Stimulated activated CD4-positive, alpha-beta T cell treated with anti-CD3 and anti-CD28 coated beads, Interleukin-1b, Interleukin-23, amount 100 ng/mL, for 48 hours (primary cell): ENCODE results near the gene HLA-DRA.

Source experiments
- DNase-seq: peaks from one replicate; pipeline ENCODE4 v3.0.0-alpha.2; 2020

The HLA-DRA gene

DNA sequence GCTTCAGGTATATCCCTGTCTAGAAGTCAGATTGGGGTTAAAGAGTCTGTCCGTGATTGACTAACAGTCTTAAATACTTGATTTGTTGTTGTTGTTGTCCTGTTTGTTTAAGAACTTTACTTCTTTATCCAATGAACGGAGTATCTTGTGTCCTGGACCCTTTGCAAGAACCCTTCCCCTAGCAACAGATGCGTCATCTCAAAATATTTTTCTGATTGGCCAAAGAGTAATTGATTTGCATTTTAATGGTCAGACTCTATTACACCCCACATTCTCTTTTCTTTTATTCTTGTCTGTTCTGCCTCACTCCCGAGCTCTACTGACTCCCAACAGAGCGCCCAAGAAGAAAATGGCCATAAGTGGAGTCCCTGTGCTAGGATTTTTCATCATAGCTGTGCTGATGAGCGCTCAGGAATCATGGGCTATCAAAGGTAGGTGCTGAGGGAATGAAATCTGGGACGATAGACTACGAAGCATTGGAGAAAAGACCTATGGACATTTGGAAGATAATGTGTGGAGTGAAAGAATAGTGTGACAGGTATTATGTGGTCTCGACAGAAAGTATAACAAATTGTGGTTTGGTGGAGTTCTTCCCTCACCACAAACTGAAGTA is at the start of gene HLA-DRA:
Gene HLA-DRA (plus strand): TSS at position 286 of the 613 bp plus-strand sequence. CDS start 64 bp downstream, at position 350.
- no peak for DNase-seq

GRCh38 chr6:32391505-32391904 is 48.2 kb upstream of the HLA-DRA start:
- no peak for DNase-seq

DNA sequence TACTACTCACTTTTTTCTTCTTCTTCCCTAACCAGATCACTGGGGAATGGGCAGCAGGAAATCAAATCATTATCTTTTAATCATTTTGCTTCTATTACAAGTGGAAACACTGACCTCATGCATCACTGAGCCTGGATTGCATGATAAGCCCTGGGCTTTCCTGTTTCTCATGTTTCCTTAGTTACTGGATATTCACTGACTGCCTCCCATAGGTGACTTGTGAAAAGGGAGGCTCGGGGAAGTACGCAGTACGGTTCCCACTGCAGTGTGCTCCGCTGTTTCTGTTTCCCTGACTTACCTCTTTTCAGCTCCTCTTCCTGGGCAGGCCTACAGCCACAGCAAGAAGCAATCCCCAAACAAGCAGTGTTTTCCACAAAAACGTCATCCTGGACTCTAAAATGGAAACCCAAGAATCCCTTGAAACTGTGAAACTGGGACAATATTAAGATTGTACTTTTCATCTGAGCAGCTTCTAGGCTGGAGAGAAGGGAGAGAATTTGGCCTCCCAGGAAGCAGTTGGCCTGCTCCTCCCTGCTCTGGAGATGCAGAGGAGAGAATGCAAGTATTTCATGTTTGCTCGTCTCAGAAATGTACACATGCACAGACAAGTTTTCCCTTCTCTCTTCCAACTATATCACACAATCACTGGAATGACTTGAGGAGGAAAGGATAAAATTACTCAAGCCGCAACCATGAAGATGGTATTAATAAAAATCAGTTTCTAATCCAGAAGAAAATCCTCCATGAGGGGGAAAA is 45.8 kb upstream of the HLA-DRA start:
- no peak for DNase-seq

DNA sequence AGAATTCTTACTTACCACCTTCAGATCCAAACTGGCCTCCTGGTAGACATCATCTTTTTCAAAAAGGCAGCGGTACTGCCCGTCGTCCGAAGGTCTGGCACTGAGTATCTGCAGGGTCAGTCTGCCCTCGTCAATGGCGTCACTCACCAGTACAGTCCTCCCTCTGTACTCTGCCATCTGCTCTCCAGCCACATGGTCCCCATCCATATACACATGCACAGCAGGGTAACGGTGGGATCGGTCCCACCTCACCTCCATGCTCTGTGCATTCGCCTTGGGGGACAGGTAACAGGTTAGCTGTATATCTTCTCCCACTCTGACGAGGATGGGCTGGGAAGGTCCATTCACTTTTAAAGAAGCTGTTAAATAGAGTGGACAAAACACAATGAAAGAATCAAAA is 43.7 kb upstream of the HLA-DRA start:
- DNase-seq = no peak

DNA sequence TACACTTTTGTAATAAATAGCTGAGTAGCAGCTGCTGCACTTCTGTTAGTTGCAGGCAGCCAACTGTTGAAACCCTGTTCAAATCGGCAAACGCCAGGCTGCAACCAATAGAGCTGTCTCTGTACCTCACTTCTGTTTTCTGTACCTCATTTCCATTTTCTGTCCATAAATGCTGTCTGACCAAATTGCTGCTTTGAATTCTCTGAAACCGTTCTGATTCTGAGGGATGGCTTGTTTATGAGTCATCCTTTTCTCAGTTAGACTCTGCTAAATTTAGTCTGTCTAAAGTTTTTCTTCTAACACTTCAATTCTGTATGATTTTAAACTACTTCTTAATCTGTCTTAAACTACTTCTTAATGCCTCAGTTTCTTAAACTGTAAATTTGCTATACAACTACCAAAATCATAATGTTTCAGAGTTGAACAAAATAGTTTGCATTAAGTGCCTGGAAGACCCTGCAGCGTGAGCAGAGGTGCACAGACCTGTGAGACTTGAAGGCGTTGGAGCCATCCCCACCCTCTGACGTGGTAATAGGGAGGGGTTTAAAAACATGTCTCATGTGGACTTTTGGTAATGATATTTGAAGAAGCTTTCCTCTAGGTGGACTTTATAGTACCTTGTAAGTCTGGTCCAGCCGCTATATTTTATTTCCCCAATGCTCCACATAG is 42.3 kb upstream of the HLA-DRA start:
- no peak for DNase-seq

DNA sequence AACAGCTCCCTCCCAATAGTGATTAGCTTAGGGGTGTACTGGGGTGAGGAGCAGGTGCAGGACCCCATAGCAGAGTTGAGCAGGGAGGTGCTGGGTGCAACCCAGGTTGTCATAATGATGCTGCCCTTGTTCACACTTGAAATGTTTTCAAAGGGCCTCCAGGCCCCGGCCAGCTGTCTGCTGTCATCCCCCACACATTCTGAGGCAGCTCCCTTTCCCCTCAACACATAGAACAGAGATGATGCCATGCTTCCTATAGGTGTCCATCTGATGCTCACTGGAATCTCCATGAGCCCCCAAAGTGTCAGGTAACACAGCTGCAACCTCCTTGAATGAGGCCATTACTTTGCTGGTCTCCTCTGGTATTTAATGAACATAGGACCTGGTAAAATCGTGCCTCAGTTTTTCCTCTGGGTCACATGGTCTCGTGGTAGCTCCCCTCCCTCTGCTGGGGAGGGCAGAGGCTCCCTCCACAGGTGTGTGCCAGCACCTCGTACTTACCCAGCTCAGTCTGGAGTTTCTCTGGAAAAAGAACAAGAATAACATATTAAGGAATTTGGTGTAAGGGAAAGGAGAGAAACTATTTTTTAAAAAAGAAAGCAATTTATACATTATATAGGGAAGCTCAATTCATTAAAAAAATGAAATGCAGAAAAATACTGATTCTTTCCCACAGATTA is 38.3 kb upstream of the HLA-DRA start:
- DNase-seq = no peak

- DNase-seq = no peak
Measured at GRCh38 chr6:32402812-32403211, 36.9 kb upstream of the HLA-DRA start.

DNA sequence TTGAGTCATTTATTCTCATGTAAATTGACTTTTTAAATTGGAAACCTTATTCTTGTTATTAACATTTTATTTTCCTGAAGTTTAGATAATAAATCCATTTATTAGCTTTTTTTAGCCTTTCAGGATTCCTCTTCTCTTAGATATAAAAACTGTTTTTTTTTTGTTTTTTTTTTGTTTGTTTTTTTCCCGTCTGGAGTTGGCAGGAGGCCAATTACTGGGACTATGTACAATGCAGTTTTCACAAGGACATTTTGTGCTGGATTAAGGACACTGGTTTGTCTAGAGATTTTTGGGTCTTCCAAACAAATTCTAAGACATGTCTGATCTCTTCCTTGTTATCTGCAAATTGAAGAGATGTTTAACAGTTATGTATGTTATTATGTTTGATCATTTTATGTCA is 34.0 kb upstream of the HLA-DRA start:
- DNase-seq = no peak

- no peak for DNase-seq
Measured at GRCh38 chr6:32406197-32406596, 33.5 kb upstream of the HLA-DRA start.

GRCh38 chr6:32406857-32407256 is 32.8 kb upstream of the HLA-DRA start, which contains the start of gene BTNL2:
Gene BTNL2, minus strand, starts transcription at chr6:32407181. Its CDS starts 58 bp downstream, at chr6:32407123.
- DNase-seq = no peak

DNA sequence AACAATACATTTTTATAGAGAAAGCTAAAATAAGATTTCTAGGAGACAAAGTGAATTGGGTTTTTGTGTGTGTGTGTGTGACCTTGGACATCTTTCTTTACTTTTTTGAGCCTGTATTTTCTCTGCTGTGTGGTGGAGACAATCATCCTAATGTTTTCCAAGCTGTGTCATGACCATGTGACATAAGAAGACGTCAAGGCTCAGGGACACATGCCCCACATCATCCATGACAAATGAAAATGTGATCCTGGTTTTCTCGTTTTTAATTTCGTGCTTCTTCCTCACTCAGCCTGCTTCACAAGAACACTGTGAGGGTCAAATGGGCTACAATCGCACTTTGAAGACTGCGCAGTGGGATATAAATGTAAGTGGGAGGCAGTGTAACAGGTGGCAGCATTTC is 28.8 kb upstream of the HLA-DRA start:
- no peak for DNase-seq

DNA sequence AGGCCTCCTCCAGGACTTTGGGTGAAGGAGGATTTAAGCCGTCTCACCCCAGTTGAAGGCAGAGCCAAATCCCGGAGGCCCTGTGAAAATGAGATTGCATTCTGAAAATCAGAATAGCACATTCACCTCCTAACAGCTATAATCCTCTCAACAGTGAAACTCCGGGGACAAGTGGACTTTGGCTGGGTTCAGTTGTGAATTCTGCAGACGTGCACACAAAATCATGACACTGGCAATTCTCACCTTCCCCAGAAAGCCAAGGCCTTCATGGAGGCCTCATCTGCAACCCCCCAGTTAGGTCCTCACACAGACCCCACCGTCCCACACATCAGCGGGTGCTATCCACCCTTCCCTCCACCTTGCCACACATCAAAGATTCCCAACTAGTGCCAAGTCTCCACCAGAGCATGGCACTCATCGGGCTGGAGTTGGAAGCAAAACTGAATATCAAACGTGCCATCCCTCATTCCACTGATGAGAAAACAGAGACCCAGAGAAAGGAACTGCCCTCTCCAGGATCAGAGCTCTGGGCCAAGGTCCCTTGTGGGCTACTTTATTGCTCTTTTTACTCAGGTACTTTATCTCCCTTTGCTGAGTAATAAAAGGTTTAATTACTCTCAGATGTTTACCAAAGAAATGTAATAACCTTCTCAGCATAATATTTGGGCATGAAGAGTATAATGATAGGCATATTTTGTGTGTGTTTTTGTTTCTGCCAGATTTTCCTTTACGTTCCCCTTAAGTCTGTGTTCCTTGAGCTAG is 27.9 kb upstream of the HLA-DRA start:
- DNase-seq = no peak

DNA sequence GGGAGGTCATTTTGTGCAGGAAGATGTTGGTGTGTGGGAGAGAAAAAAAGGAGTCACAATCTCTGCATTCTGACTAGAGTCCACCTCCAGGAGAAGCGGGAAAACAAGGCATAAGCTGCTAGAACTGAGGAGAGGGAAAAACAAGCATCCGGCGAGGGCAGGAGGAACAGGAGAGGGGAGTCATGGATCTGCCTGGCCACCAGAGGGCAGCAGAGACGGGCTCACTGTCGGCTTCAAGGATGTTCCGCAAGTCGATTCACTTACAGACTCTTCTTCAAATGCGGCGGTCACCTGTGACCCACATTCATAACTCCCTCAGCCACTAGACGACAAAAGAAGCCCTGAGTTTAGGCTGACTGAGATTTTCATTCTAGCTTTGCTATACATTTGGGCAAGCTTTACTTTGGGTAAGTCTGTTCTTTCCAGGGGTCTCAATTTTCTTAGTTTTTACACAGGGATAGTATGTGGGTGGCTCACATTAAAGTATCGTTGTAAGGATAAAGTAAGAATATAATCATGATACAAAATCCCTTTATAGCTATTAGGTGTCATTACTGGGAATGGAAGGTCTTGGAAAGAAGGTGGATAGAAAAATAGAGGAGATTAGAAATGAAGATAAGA is 26.1 kb upstream of the HLA-DRA start:
- peak; percentile 83 for DNase-seq

GRCh38 chr6:32415521-32416019 is 24.1 kb upstream of the HLA-DRA start:
- DNase-seq = peak; percentile 73

DNA sequence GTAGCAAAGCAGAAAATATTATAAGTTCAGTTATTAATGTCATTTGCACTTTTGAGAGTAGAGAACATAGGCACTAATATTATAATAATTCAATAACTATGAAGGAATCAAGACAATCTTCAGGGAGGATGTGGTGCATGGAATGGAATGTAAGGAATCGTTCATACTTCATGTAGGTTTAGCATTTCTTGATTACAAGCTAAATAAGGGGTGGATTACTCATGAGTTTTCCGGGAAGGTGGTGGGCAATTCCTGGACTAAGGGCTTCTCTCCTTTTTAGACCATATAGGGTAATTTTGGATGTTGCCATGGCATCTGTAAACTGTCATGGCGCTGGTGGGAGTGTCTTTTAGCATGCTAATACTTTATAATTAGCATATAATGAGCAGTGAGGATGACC is 23.7 kb upstream of the HLA-DRA start:
- no peak for DNase-seq

DNA sequence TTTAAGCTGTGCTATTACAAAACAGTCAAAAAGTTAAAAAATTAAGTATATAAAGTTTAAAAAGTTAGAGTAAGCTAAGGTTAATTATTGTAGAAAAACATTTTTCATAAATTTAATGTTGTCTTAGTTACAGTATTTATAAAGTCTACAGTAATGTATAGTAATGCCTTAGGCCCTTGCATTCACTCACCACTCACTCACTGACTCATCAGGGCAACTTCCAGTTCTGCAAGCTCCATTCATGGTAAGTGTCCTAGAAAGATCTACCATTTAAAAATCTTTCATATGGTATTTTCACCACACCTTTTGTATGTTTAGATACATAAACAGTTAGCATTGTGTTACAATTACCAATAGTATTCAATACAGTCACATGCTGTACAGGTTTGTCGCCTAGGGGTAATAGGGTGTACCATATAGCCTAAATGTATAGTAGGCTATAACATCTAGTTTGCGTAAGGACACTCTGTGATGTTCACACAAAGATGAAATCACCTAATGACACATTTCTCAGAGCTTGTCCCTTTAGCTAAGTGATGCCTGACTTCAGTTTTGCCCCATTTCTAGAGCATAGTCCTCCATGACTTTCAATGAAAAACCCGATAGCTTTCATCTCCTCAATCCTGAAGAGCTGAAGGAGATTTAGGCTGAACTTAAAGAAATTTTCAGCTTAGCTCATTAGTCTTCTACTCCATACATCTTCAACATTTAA is 14.9 kb upstream of the HLA-DRA start:
- no peak for DNase-seq

DNA sequence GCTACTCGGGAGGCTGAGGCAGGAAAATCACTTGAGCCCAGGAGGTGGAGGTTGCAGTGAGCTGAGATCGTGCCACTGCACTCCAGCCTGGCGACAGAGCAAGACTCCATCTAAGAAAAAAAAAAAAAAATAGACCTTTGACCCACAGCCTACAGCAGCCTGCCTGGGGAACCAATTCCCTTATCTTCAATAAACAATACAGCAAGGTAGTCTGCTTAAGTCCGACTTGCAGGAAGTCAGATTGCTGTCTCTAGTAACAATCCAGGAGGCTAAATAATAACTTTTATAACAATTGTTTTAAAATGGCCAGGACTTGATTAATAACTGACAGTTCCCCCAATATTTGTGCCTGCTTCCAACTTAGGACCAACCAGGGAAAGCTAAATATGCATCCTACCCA is 13.3 kb upstream of the HLA-DRA start:
- no peak for DNase-seq

- DNase-seq = no peak
Measured at GRCh38 chr6:32427218-32427617, 12.5 kb upstream of the HLA-DRA start.

DNA sequence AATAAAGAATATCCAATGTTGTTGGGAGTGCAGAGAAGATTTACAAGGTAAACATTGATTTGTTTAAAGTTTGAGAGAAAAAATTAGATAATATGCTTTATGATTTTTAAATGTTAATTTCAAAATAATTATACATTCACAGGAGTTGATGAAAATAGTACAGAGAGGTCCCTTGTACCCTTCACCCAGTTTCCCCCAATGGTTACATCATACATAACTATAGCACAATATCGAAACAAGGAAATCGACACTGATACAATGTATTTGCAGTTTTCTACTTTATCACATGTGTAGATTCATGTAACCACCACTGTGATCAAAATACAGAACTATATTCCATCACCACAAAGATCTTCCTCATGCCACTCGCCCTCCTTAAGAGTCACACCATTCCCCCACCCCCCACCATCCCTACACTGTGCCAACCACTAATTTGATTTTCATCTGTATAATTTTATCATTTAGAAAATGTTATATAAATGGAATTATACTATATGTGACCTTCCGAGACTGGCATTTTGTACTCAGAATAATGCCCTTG is 11.7 kb upstream of the HLA-DRA start:
- no peak for DNase-seq

GRCh38 chr6:32430179-32430578 is 9.5 kb upstream of the HLA-DRA start:
- no peak for DNase-seq

DNA sequence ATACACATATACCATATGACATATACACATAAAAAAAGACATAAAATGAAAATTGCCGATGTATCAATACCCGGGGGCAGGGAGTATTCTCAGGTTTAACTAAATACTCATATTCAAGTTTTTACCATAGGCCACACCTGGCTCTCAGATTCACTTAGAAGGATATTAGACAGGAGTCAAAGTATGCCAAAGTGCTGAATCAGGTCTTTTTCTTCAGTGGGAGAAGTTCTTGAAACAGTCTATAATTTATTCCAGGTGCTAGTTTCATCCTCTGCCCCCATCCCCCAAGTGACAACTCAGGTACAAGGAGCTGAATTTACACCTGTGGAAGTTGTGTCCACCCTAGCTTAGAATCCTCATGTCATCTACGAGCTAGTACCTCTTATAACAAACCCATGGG is 8.5 kb upstream of the HLA-DRA start:
- no peak for DNase-seq
